K562 treated with DMSO at 1 percent for 4 hours (cell line): ENCODE results near the gene KIF22. TPM values are rescaled to one million over a fixed set of nuclear protein-coding genes. Genes with fewer than 3 reads are reported as not detected.

Experiments used
- total RNA-seq: library from RNA; unstranded; fragments of 300-600 nt; gene quantifications from 2 replicates; pipeline ENCODE4 v1.2.3, GENCODE V29; 2022; ENCODE audit not compliant: insufficient read depth

Gene KIF22
- 108 and 120 TPM in 2 replicates for total RNA-seq

GRCh38 chr16:29790183-29790948, at the start of gene KIF22:
TSS of gene KIF22 (plus strand) at chr16:29790751. CDS start at chr16:29790760, 9 bp downstream.

GRCh38 chr16:29745853-29746345, 44.7 kb upstream of the KIF22 start, which contains the start of gene C16orf54:
TSS of gene C16orf54 (minus strand) at chr16:29745990. CDS start at chr16:29744951, 1,039 bp downstream.

GRCh38 chr16:29777576-29778350, 12.8 kb upstream of the KIF22 start, which contains the start of gene ZG16:
TSS of gene ZG16 (plus strand) at chr16:29778256. CDS start at chr16:29779267, 1,011 bp downstream.

GRCh38 chr16:29806099-29806579, 15.6 kb downstream of the KIF22 start, which contains the start of gene MAZ:
TSS of gene MAZ (plus strand) at chr16:29806529. CDS start at chr16:29806702, 173 bp downstream.

GRCh38 chr16:29811896-29812665, 21.5 kb downstream of the KIF22 start, which contains the start of gene PRRT2:
TSS of gene PRRT2 (plus strand) at chr16:29812193. CDS start at chr16:29813055, 862 bp downstream.

GRCh38 chr16:29815793-29816693, 25.5 kb downstream of the KIF22 start, which contains the start of gene PAGR1:
TSS of gene PAGR1 (plus strand) at chr16:29816152. CDS start at chr16:29816526, 374 bp downstream.

GRCh38 chr16:29820271-29820701, 29.7 kb downstream of the KIF22 start, which contains the start of gene MVP:
TSS of gene MVP (plus strand) at chr16:29820462. CDS start at chr16:29830550, 10,088 bp downstream.

Other genes with a start within 250 kb of the KIF22 start
- gene SPN, start 127.5 kb upstream of the KIF22 start, total RNA-seq: 78.9 and 139 TPM in 2 replicates
- gene QPRT, start 111.6 kb upstream of the KIF22 start, total RNA-seq: 240 and 278 TPM in 2 replicates
- gene C16orf54, start 44.8 kb upstream of the KIF22 start, total RNA-seq: not detected in 2 replicates
- gene ZG16, start 12.5 kb upstream of the KIF22 start, total RNA-seq: not detected in 2 replicates
- 332 and 398 TPM in 2 replicates for gene MAZ, start 15.8 kb downstream of the KIF22 start, total RNA-seq
- gene PRRT2, start 21.4 kb downstream of the KIF22 start, total RNA-seq: 0.56 and 1.9 TPM in 2 replicates
- 18.3 and 23.1 TPM in 2 replicates for gene PAGR1, start 25.4 kb downstream of the KIF22 start, total RNA-seq
- gene MVP, start 29.7 kb downstream of the KIF22 start, total RNA-seq: 5.2 and 6.8 TPM in 2 replicates
- 76.7 and 91.4 TPM in 2 replicates for gene CDIPT, start 72.5 kb downstream of the KIF22 start, total RNA-seq
- gene SEZ6L2, start 108.8 kb downstream of the KIF22 start, total RNA-seq: 2.0 and 2.6 TPM in 2 replicates
- gene ASPHD1, start 109.7 kb downstream of the KIF22 start, total RNA-seq: not detected in 2 replicates
- gene KCTD13, start 135.5 kb downstream of the KIF22 start, total RNA-seq: 25.5 and 29.5 TPM in 2 replicates
- gene TMEM219, start 171.3 kb downstream of the KIF22 start, total RNA-seq: 135 and 156 TPM in 2 replicates
- gene TAOK2, start 183.1 kb downstream of the KIF22 start, total RNA-seq: 38.2 and 41.0 TPM in 2 replicates
- gene HIRIP3, start 204.9 kb downstream of the KIF22 start, total RNA-seq: 17.1 and 21.6 TPM in 2 replicates
- gene INO80E, start 205.5 kb downstream of the KIF22 start, total RNA-seq: 82.3 and 93.3 TPM in 2 replicates
- 0.90 and 3.2 TPM in 2 replicates for gene DOC2A, start 220.3 kb downstream of the KIF22 start, total RNA-seq
- not detected in 2 replicates for gene C16orf92, start 232.4 kb downstream of the KIF22 start, total RNA-seq
- gene TLCD3B, start 240.5 kb downstream of the KIF22 start, total RNA-seq: 1.1 and 1.9 TPM in 2 replicates